K562 (cell line): ENCODE measurements around the gene DPH2. TPM values are rescaled to one million over a fixed set of nuclear protein-coding genes. Genes with fewer than 3 reads are reported as not detected.

Source experiments
- CEBPB ChIP-seq: fragments of 450-650 bp; IDR thresholded peaks from 2 replicates; pipeline ENCODE4 v1.6.1; 2016; ENCODE audit warnings: missing genetic modification characterization, missing compliant biosample characterization
- TAF15 ChIP-seq: fragments of 200-400 bp; formaldehyde crosslinking; IDR thresholded peaks from 2 replicates; pipeline ENCODE4 v1.6.1; 2017; ENCODE audit warnings: mild to moderate bottlenecking, low read depth, low read length, moderate library complexity
- polyA plus RNA-seq, 8 experiments: library from polyadenylated mRNA; depleted of rRNA in 4 of 8; stranded (reverse) in 5 of 8; unstranded in 3 of 8; fragments of >200 nt; fragmentation: Nextera tagmentation in 2 of 8; fragmentation: Illumina TruSeq in 1 of 8; extraction: Ambion mirVana in 2 of 8; extraction: Trizol in 1 of 8; gene quantifications; 2 replicates each; pipeline versions ENCODE4 v1.2.1 to v1.2.3, GENCODE V29; 2011 to 2014; ENCODE audit warnings: inconsistent platforms in 1 of 8, missing spikeins in 1 of 8
- total RNA-seq, 7 experiments: library from RNA; depleted of rRNA in 6 of 7; stranded (reverse); fragments of >200 nt in 6 of 7; fragmentation: Illumina TruSeq in 2 of 7; extraction: Trizol in 2 of 7; gene quantifications; 2 replicates each; pipeline versions ENCODE4 v1.2.1 to v1.2.3, GENCODE V29; 2011 to 2021; ENCODE audit warnings: low replicate concordance in 1 of 7
- TF ChIP-seq, protein P1 (sequence below): sonication (generic); formaldehyde crosslinking; IDR thresholded peaks from 2 replicates; pipeline ENCODE4 v1.8.0; 2022; ENCODE audit warnings: mild to moderate bottlenecking, missing genetic modification reagents

The DPH2 gene
- total and polyA plus RNA-seq, 9 of the 15 experiments (the other 6 are each of a cell fraction or from before 2014, with no cell fraction given), result 17.9 to 94.1 (median 68.1) TPM

DNA sequence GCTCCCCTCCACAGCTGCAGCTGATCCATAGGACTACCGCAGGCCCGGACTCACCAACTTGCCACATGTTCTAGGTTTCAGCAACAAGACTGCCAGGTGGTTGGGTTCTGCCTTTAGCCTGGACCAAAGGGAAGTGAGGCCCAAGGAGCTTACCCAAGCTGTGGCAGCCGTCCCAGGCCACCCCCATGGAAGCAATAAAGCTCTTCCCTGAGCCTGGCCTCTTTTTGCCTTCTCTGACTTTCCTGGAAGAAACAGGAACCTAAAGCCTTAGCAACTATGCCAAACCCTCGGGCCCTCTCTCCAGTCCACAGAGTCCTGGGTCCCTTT, 38.9 kb upstream of the DPH2 start (continued):
- TF ChIP-seq, protein P1, sequence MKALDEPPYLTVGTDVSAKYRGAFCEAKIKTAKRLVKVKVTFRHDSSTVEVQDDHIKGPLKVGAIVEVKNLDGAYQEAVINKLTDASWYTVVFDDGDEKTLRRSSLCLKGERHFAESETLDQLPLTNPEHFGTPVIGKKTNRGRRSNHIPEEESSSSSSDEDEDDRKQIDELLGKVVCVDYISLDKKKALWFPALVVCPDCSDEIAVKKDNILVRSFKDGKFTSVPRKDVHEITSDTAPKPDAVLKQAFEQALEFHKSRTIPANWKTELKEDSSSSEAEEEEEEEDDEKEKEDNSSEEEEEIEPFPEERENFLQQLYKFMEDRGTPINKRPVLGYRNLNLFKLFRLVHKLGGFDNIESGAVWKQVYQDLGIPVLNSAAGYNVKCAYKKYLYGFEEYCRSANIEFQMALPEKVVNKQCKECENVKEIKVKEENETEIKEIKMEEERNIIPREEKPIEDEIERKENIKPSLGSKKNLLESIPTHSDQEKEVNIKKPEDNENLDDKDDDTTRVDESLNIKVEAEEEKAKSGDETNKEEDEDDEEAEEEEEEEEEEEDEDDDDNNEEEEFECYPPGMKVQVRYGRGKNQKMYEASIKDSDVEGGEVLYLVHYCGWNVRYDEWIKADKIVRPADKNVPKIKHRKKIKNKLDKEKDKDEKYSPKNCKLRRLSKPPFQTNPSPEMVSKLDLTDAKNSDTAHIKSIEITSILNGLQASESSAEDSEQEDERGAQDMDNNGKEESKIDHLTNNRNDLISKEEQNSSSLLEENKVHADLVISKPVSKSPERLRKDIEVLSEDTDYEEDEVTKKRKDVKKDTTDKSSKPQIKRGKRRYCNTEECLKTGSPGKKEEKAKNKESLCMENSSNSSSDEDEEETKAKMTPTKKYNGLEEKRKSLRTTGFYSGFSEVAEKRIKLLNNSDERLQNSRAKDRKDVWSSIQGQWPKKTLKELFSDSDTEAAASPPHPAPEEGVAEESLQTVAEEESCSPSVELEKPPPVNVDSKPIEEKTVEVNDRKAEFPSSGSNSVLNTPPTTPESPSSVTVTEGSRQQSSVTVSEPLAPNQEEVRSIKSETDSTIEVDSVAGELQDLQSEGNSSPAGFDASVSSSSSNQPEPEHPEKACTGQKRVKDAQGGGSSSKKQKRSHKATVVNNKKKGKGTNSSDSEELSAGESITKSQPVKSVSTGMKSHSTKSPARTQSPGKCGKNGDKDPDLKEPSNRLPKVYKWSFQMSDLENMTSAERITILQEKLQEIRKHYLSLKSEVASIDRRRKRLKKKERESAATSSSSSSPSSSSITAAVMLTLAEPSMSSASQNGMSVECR (CRISPR knock-in tag), result no peak
- TF ChIP-seq TAF15 (no peak), CEBPB (tag) (no peak)
